WTC11 (cell line): ENCODE measurements around the gene SULF2. TPM values are rescaled to one million over a fixed set of nuclear protein-coding genes. Genes with fewer than 3 reads are reported as not detected.

Experiments used
- ATAC-seq: fragments of 200-7000 bp; cut with Tn5 transposase; 2 replicates; pipeline ENCODE4 v1.10.0; 2021; ENCODE audit warnings: mild to moderate bottlenecking, moderate library complexity
- CTCF ChIA-PET: fragments of 300-600 bp; sonication (Branson Sonifier 250); formaldehyde crosslinking; loops from one replicate; lab custom pipeline; 2021; ENCODE audit warnings: antibody characterized with exemption; lab: Charles Lee
- POLR2A ChIA-PET: fragments of 350-600 bp; sonication (Branson Sonifier 250); formaldehyde crosslinking; loops from one replicate; lab custom pipeline; 2021; ENCODE audit warnings: antibody characterized with exemption; lab: Charles Lee
- DNase-seq: peaks from one replicate; pipeline ENCODE4 v3.0.0; 2021; ENCODE audit warnings: low spot score
- H3K27ac Mint-ChIP-seq: 2 replicates; pipeline ENCODE4 v1.8.0; 2021; ENCODE audit warnings: mixed read lengths
- H3K27me3 Mint-ChIP-seq: 2 replicates; pipeline ENCODE4 v1.8.0; 2021; ENCODE audit warnings: low read depth, mild to moderate bottlenecking, moderate library complexity, mixed read lengths
- H3K36me3 Mint-ChIP-seq: 2 replicates; pipeline ENCODE4 v1.8.0; 2021; ENCODE audit warnings: mixed read lengths
- H3K4me1 Mint-ChIP-seq: 2 replicates; pipeline ENCODE4 v1.8.0; 2022; ENCODE audit warnings: mixed read lengths
- H3K4me3 Mint-ChIP-seq: 2 replicates; pipeline ENCODE4 v1.8.0; 2021; ENCODE audit warnings: mild to moderate bottlenecking, moderate library complexity, mixed read lengths
- H3K9me3 Mint-ChIP-seq: 2 replicates; pipeline ENCODE4 v1.8.0; 2021; ENCODE audit warnings: mixed read lengths
- ATF1 ChIP-seq: sonication (generic); formaldehyde crosslinking; IDR thresholded peaks from 2 replicates; pipeline ENCODE4 v1.8.1; 2023; ENCODE audit warnings: mild to moderate bottlenecking, moderate library complexity, missing genetic modification reagents
- CBFB ChIP-seq: sonication (generic); formaldehyde crosslinking; IDR thresholded peaks from 2 replicates; pipeline ENCODE4 v1.8.1; 2022; ENCODE audit warnings: mild to moderate bottlenecking, low read depth, missing genetic modification reagents
- CREB1 ChIP-seq: sonication (generic); formaldehyde crosslinking; IDR thresholded peaks from 2 replicates; pipeline ENCODE4 v1.8.0; 2023; ENCODE audit warnings: mild to moderate bottlenecking, missing genetic modification reagents
- CREM ChIP-seq: sonication (generic); formaldehyde crosslinking; IDR thresholded peaks from 2 replicates; pipeline ENCODE4 v1.8.1; 2022; ENCODE audit warnings: mild to moderate bottlenecking, missing genetic modification reagents, moderate library complexity
- ERG ChIP-seq: fragments of 250-450 bp; sonication (Bioruptor Pico); IDR thresholded peaks from 2 replicates; pipeline ENCODE4 v1.8.0; 2021; ENCODE audit warnings: mild to moderate bottlenecking
- FOXP4 ChIP-seq: sonication (generic); formaldehyde crosslinking; IDR thresholded peaks from 2 replicates; pipeline ENCODE4 v1.8.0; 2022; ENCODE audit warnings: mild to moderate bottlenecking, missing genetic modification reagents
- GABPB1 ChIP-seq: sonication (generic); formaldehyde crosslinking; IDR thresholded peaks from 2 replicates; pipeline ENCODE4 v1.8.1; 2023; ENCODE audit warnings: mild to moderate bottlenecking, missing genetic modification reagents
- GTF2I ChIP-seq: fragments of 250-450 bp; sonication (Bioruptor Pico); conservative IDR thresholded peaks from 2 replicates; pipeline ENCODE4 v1.4.0; 2021; ENCODE audit warnings: mild to moderate bottlenecking
- IRF2 ChIP-seq: sonication (generic); formaldehyde crosslinking; IDR thresholded peaks from 2 replicates; pipeline ENCODE4 v1.8.0; 2022; ENCODE audit warnings: low read depth, missing genetic modification reagents, borderline replicate concordance
- NR1H2 ChIP-seq: sonication (generic); formaldehyde crosslinking; IDR thresholded peaks from 2 replicates; pipeline ENCODE4 v1.9.0; 2021; ENCODE audit warnings: mild to moderate bottlenecking, moderate library complexity, missing genetic modification reagents
- NR2C2 ChIP-seq: sonication (generic); formaldehyde crosslinking; IDR thresholded peaks from 2 replicates; pipeline ENCODE4 v1.8.0; 2022; ENCODE audit warnings: mild to moderate bottlenecking, missing genetic modification reagents
- OVOL2 ChIP-seq: fragments of 250-450 bp; sonication (Bioruptor Pico); IDR thresholded peaks from 2 replicates; pipeline ENCODE4 v1.9.0; 2021; ENCODE audit warnings: mild to moderate bottlenecking, borderline replicate concordance
- RORB ChIP-seq: fragments of 250-450 bp; sonication (Bioruptor Pico); IDR thresholded peaks from 2 replicates; pipeline ENCODE4 v1.9.0; 2021; ENCODE audit warnings: mild to moderate bottlenecking
- SMAD3 ChIP-seq: sonication (generic); formaldehyde crosslinking; IDR thresholded peaks from 2 replicates; pipeline ENCODE4 v1.8.0; 2022; ENCODE audit warnings: missing genetic modification reagents, mild to moderate bottlenecking, borderline replicate concordance
- TEAD4 ChIP-seq: sonication (generic); formaldehyde crosslinking; IDR thresholded peaks from 2 replicates; pipeline ENCODE4 v1.8.0; 2022; ENCODE audit warnings: mild to moderate bottlenecking, missing genetic modification reagents
- USF1 ChIP-seq: sonication (generic); formaldehyde crosslinking; IDR thresholded peaks from 2 replicates; pipeline ENCODE4 v1.8.0; 2022; ENCODE audit warnings: mild to moderate bottlenecking, missing genetic modification reagents
- ZMAT4 ChIP-seq: fragments of 250-450 bp; sonication (Bioruptor Pico); IDR thresholded peaks from 2 replicates; pipeline ENCODE4 v1.9.0; 2021; ENCODE audit warnings: mild to moderate bottlenecking
- ZNF121 ChIP-seq: sonication (generic); formaldehyde crosslinking; IDR thresholded peaks from 2 replicates; pipeline ENCODE4 v1.8.0; 2023; ENCODE audit warnings: missing genetic modification reagents
- ZNF423 ChIP-seq: fragments of 250-450 bp; sonication (Bioruptor Pico); IDR thresholded peaks from 2 replicates; pipeline ENCODE4 v2.1.2; 2022; ENCODE audit warnings: mild to moderate bottlenecking, moderate library complexity
- total RNA-seq: library from RNA; stranded (reverse); gene quantifications from 3 replicates; pipeline ENCODE4 v1.2.3, GENCODE V29; 2021
- TF ChIP-seq, protein P1 (sequence below): fragments of 250-450 bp; sonication (Bioruptor Pico); conservative IDR thresholded peaks from 2 replicates; pipeline ENCODE4 v1.9.0; 2021; ENCODE audit warnings: mild to moderate bottlenecking
- TF ChIP-seq, protein P2 (sequence below): sonication (generic); formaldehyde crosslinking; IDR thresholded peaks from 2 replicates; pipeline ENCODE4 v1.8.0; 2023; ENCODE audit warnings: mild to moderate bottlenecking, missing genetic modification reagents

The SULF2 gene
- total RNA-seq, 1 experiment from 2014 or later, result 36.0 TPM

GRCh38 chr20:47687095-47687987 is 97.9 kb downstream of the SULF2 start:
- H3K9me3 Mint-ChIP-seq, result peaks cover 31% of the 10 kb centered on the region
- H3K36me3 Mint-ChIP-seq, result peaks cover 34% of the 10 kb centered on the region
- no peak for TF ChIP-seq ATF1
- TF ChIP-seq TEAD4, result no peak
- no peak for TF ChIP-seq NR2C2
- TF ChIP-seq, protein P1, sequence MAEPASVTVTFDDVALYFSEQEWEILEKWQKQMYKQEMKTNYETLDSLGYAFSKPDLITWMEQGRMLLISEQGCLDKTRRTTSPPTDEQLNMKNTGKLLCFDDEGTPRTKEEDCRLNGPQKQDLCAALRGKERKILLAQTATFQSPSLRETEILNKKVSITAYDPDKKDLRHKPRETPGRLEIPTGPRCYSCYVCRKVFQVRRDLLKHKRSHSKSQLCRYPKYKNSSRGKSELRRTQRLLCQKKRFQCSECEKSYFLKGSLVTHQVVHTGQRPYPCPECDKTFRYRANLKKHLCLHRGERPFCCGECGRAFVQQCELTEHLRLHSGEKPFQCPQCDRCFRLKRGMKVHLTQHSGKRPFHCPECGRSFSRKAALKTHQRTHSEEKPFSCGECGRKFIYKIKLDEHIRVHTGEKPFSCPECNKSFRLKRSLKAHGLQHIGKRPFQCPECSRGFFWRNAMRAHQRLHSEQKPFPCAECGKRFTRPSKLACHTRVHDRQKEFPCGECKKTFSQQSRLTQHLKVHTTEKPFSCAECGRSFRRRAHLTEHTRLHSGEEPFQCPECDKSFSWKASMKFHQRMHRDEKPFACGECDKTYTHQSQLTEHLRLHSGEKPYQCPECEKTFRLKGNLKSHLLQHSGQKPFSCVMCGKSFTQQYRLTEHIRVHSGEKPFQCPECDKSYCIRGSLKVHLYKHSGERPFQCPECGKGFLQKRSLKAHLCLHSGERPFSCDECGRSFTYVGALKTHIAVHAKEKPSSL (CRISPR knock-in tag), result no peak
- no peak for ATAC-seq
- ChIA-PET CTCF (interaction anchor here (1.4 to 2.5 kb wide), 3 partner anchors 10 to 37 kb away, joined by 5 to 11 read pairs (median 8); no protein-coding TSS in a partner anchor), POLR2A (no interaction called here)
- peaks cover 30% of the 10 kb centered on the region for H3K4me1 Mint-ChIP-seq
- no peak overlapping the region for H3K4me3 Mint-ChIP-seq
- DNase-seq, result no peak
- H3K27ac Mint-ChIP-seq, result no peak overlapping the region
- H3K27me3 Mint-ChIP-seq, result peaks cover 7% of the 10 kb centered on the region

GRCh38 chr20:47686545-47686944 is 98.7 kb downstream of the SULF2 start:
- ATAC-seq, result no peak
- ChIA-PET POLR2A (no interaction called here), CTCF (interaction anchor here (1.5 to 2.5 kb wide), 2 partner anchors 10 to 38 kb away, joined by 5 to 11 read pairs; no protein-coding TSS in a partner anchor)
- H3K27me3 Mint-ChIP-seq, result peaks cover 7% of the 10 kb centered on the region
- no peak for TF ChIP-seq CREB1 (CRISPR knock-in tag)
- no peak for TF ChIP-seq ZNF121
- no peak for TF ChIP-seq SMAD3
- TF ChIP-seq, protein P2, sequence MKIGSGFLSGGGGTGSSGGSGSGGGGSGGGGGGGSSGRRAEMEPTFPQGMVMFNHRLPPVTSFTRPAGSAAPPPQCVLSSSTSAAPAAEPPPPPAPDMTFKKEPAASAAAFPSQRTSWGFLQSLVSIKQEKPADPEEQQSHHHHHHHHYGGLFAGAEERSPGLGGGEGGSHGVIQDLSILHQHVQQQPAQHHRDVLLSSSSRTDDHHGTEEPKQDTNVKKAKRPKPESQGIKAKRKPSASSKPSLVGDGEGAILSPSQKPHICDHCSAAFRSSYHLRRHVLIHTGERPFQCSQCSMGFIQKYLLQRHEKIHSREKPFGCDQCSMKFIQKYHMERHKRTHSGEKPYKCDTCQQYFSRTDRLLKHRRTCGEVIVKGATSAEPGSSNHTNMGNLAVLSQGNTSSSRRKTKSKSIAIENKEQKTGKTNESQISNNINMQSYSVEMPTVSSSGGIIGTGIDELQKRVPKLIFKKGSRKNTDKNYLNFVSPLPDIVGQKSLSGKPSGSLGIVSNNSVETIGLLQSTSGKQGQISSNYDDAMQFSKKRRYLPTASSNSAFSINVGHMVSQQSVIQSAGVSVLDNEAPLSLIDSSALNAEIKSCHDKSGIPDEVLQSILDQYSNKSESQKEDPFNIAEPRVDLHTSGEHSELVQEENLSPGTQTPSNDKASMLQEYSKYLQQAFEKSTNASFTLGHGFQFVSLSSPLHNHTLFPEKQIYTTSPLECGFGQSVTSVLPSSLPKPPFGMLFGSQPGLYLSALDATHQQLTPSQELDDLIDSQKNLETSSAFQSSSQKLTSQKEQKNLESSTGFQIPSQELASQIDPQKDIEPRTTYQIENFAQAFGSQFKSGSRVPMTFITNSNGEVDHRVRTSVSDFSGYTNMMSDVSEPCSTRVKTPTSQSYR (CRISPR knock-in tag), result no peak
- TF ChIP-seq CBFB, result no peak
- no peak for TF ChIP-seq ERG (CRISPR knock-in tag)
- no peak for TF ChIP-seq IRF2
- no peak for TF ChIP-seq USF1 (CRISPR knock-in tag)
- TF ChIP-seq ZNF423 (CRISPR knock-in tag), result no peak
- TF ChIP-seq GTF2I (CRISPR knock-in tag), result no peak
- TF ChIP-seq RORB (CRISPR knock-in tag), result no peak
- TF ChIP-seq GABPB1 (CRISPR knock-in tag), result no peak
- no peak for TF ChIP-seq OVOL2 (CRISPR knock-in tag)
- TF ChIP-seq FOXP4, result no peak
- TF ChIP-seq ZMAT4 (CRISPR knock-in tag), result no peak
- TF ChIP-seq CREM (CRISPR knock-in tag), result no peak
- no peak for TF ChIP-seq NR1H2 (CRISPR knock-in tag)
- TF ChIP-seq, all 79 proteins: peak for 0
- H3K36me3 Mint-ChIP-seq, result peaks cover 26% of the 10 kb centered on the region
- H3K9me3 Mint-ChIP-seq, result peaks cover 23% of the 10 kb centered on the region
- H3K4me1 Mint-ChIP-seq, result peaks cover 30% of the 10 kb centered on the region
- H3K4me3 Mint-ChIP-seq, result no peak overlapping the region
- DNase-seq, result no peak
- no peak overlapping the region for H3K27ac Mint-ChIP-seq
